GM06990 (cell line): ENCODE measurements around the gene DKK1.

Experiments
- DNase-seq: peaks from one replicate; pipeline ENCODE4 v3.0.0-alpha.2; 2011; ENCODE audit not compliant: insufficient read length; ENCODE audit errors: extremely low read depth
- H3K27me3 ChIP-seq: replicated peaks from 2 replicates; pipeline ENCODE4 v1.6.0; 2011; ENCODE audit warnings: low read length; ENCODE audit not compliant: control insufficient read depth, insufficient read depth
- H3K36me3 ChIP-seq: 2 replicates; pipeline ENCODE4 v1.5.1; 2011; ENCODE audit warnings: low read length; ENCODE audit not compliant: control insufficient read depth, insufficient read depth
- H3K4me3 ChIP-seq: replicated peaks from 2 replicates; pipeline ENCODE4 v1.5.1; 2011; ENCODE audit warnings: low read depth, mild to moderate bottlenecking, control low read depth, low read length
- TF ChIP-seq, protein P1 (sequence below): IDR thresholded peaks from 2 replicates; pipeline ENCODE4 v1.5.1; 2011; ENCODE audit warnings: low read length, control low read depth, mild to moderate bottlenecking, inconsistent platforms; ENCODE audit not compliant: insufficient read depth, poor library complexity, severe bottlenecking

Gene DKK1, protein sequence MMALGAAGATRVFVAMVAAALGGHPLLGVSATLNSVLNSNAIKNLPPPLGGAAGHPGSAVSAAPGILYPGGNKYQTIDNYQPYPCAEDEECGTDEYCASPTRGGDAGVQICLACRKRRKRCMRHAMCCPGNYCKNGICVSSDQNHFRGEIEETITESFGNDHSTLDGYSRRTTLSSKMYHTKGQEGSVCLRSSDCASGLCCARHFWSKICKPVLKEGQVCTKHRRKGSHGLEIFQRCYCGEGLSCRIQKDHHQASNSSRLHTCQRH

DNA sequence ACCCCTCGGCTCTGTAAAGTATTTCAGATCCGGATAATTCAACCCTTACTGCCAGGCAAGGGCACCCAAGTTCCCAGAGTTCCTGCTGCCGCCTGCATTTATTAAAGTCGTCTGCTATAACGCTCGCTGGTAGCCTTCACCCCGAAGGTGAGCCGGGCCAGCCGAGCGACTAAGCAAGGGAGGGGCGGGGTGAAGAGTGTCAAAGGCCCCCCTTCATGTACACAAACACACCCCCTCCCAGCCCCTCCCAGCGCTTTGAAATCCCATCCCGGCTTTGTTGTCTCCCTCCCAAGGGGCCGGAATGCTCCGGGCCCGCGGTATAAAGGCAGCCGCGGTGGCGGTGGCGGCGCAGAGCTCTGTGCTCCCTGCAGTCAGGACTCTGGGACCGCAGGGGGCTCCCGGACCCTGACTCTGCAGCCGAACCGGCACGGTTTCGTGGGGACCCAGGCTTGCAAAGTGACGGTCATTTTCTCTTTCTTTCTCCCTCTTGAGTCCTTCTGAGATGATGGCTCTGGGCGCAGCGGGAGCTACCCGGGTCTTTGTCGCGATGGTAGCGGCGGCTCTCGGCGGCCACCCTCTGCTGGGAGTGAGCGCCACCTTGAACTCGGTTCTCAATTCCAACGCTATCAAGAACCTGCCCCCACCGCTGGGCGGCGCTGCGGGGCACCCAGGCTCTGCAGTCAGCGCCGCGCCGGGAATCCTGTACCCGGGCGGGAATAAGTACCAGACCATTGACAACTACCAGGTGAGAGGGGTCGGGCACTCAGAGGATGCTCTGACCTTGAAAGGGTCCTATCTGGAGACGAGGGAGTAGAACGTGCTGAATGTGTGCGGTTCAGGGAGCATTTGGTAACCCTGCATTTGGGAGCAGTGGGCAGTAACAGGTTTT lies at the start of gene DKK1:
Gene DKK1, plus strand, starts transcription at position 349 of the 889 bp plus-strand sequence. Its CDS starts 154 bp downstream, at position 503.
- peak; percentile 23 for DNase-seq
- Histone ChIP-seq H3K36me3 (no peaks in the 10 kb centered on the region), H3K4me3 (no peak within 1 kb of the TSS), H3K27me3 (peaks cover 6% of the 10 kb centered on the region)
- TF ChIP-seq, protein P1, sequence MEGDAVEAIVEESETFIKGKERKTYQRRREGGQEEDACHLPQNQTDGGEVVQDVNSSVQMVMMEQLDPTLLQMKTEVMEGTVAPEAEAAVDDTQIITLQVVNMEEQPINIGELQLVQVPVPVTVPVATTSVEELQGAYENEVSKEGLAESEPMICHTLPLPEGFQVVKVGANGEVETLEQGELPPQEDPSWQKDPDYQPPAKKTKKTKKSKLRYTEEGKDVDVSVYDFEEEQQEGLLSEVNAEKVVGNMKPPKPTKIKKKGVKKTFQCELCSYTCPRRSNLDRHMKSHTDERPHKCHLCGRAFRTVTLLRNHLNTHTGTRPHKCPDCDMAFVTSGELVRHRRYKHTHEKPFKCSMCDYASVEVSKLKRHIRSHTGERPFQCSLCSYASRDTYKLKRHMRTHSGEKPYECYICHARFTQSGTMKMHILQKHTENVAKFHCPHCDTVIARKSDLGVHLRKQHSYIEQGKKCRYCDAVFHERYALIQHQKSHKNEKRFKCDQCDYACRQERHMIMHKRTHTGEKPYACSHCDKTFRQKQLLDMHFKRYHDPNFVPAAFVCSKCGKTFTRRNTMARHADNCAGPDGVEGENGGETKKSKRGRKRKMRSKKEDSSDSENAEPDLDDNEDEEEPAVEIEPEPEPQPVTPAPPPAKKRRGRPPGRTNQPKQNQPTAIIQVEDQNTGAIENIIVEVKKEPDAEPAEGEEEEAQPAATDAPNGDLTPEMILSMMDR, result peak; percentile 59

DNA sequence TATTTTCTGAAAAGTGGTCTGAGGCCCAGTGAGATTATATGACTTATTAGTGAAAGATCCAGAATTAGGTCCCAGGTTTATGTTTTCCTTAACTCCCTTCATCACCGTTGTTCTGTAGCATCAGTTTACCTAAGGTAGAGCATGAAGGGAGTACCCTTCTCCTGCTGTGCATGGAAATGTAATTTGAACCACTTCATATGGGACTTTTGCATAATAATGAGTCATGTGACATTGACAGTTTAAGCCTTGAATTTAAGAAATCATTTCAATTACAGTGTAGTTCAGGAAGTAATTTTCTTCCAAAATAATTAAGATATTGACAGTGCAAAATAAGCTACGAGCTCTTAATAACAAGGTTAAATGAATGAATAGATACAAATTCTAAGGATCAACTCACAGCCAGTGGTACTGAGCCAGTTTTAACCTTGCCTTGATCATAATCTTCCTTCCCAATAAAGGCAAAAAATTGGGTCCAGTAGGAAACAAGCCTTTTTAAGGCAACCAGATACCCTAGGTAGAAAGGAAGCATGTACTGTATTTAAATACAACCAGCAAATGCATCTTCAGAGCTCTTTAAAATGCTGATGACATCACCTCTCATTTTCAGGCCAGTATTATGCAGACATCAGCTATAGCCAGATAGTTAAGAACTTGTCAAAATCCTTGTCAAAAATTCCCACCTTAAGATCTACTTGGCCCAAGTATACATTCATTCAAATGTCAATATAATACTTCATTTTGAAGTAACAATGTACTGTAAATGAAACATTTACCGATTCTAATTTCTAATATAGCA lies 48.8 kb upstream of the DKK1 start:
- no peak overlapping the region for H3K4me3 ChIP-seq
- no peaks in the 10 kb centered on the region; the same call in 1 of the 2 replicates for H3K27me3 ChIP-seq
- no peaks in the 10 kb centered on the region for H3K36me3 ChIP-seq
- no peak for DNase-seq
- TF ChIP-seq, protein P1, result no peak

GRCh38 chr10:52266858-52267257 lies 47.2 kb upstream of the DKK1 start:
- DNase-seq, result no peak

DNA sequence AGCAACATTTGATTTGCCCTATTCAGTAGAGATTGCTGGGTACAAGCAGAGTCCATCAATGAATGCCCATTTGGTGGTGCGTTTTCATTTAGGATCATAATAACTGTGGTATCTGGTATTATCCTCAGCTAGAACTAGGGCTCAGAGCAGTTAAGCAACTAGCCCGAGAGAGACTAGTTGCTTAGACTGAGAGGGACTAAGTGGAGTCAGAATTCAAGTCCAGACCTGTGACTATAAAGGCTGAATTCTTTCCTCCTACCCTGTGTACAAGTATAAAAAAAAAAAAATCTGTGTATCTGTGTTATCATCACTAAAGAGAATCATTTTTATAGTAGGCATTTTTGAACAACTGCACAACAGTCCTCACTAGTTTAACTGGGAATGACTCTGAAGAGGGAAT lies 45.3 kb upstream of the DKK1 start:
- no peak overlapping the region for H3K4me3 ChIP-seq
- no peaks in the 10 kb centered on the region for H3K36me3 ChIP-seq
- DNase-seq, result no peak
- TF ChIP-seq, protein P1, result no peak
- no peaks in the 10 kb centered on the region for H3K27me3 ChIP-seq

More at GRCh38 chr10:52266858-52267257, 47.2 kb upstream of the DKK1 start:
- Histone ChIP-seq H3K36me3 (no peaks in the 10 kb centered on the region), H3K27me3 (no peaks in the 10 kb centered on the region; the same call in 1 of the 2 replicates), H3K4me3 (no peak overlapping the region)
- TF ChIP-seq, protein P1, result no peak

GRCh38 chr10:52269233-52269632 lies 44.8 kb upstream of the DKK1 start:
- Histone ChIP-seq H3K27me3 (no peaks in the 10 kb centered on the region), H3K4me3 (no peak overlapping the region), H3K36me3 (no peaks in the 10 kb centered on the region)
- TF ChIP-seq, protein P1, result no peak
- no peak for DNase-seq
